SK-N-SH treated with all-trans-retinoic acid at 6 μM for 48 hours (cell line): ENCODE data around the gene H19.
A peak's percentile ranks its signal among the peaks of the same experiment; 100 is the strongest.

Experiments
- ATAC-seq: fragments of 200-7000 bp; cut with Tn5 transposase; 3 replicates; pipeline ENCODE4 v1.9.1; 2020; ENCODE audit warnings: mild to moderate bottlenecking, moderate library complexity
- ARNTL ChIP-seq: fragments of 450-650 bp; formaldehyde crosslinking; IDR thresholded peaks from 2 replicates; pipeline ENCODE4 v1.5.0; 2020; ENCODE audit warnings: low read depth, mild to moderate bottlenecking, moderate library complexity, borderline replicate concordance
- BACH2 ChIP-seq: fragments of 250-450 bp; sonication (Bioruptor Pico); IDR thresholded peaks from 2 replicates; pipeline ENCODE4 v1.9.0; 2021; ENCODE audit warnings: mild to moderate bottlenecking, borderline replicate concordance
- CSDC2 ChIP-seq: fragments of 250-450 bp; sonication (Bioruptor Pico); IDR thresholded peaks from 2 replicates; pipeline ENCODE4 v1.5.0; 2020; ENCODE audit warnings: mild to moderate bottlenecking, moderate library complexity
- ESRRG ChIP-seq: fragments of 250-450 bp; sonication (Bioruptor Pico); IDR thresholded peaks from 2 replicates; pipeline ENCODE4 v1.6.1; 2021; ENCODE audit warnings: mild to moderate bottlenecking
- GLIS3 ChIP-seq: fragments of 250-450 bp; sonication (Bioruptor Pico); IDR thresholded peaks from 2 replicates; pipeline ENCODE4 v1.5.0; 2020; ENCODE audit warnings: mild to moderate bottlenecking, moderate library complexity
- OSR1 ChIP-seq: fragments of 250-450 bp; sonication (Bioruptor Pico); IDR thresholded peaks from 2 replicates; pipeline ENCODE4 v1.8.0; 2022; ENCODE audit warnings: moderate library complexity, mild to moderate bottlenecking, inconsistent platforms
- PPARA ChIP-seq: fragments of 250-450 bp; sonication (Bioruptor Pico); IDR thresholded peaks from 2 replicates; pipeline ENCODE4 v1.5.0; 2020; ENCODE audit warnings: mild to moderate bottlenecking, borderline replicate concordance
- RARB ChIP-seq: fragments of 250-450 bp; sonication (Bioruptor Pico); IDR thresholded peaks from 2 replicates; pipeline ENCODE4 v1.8.0; 2021; ENCODE audit warnings: mild to moderate bottlenecking, moderate library complexity
- SNAI2 ChIP-seq: fragments of 250-450 bp; sonication (Bioruptor Pico); IDR thresholded peaks from 2 replicates; pipeline ENCODE4 v1.5.0; 2020; ENCODE audit warnings: mild to moderate bottlenecking, moderate library complexity
- TOX ChIP-seq: fragments of 250-450 bp; sonication (Bioruptor Pico); IDR thresholded peaks from 2 replicates; pipeline ENCODE4 v1.8.0; 2021; ENCODE audit warnings: mild to moderate bottlenecking, moderate library complexity, borderline replicate concordance
- ZC3H10 ChIP-seq: fragments of 250-450 bp; sonication (Bioruptor Pico); IDR thresholded peaks from 2 replicates; pipeline ENCODE4 v1.5.1; 2021; ENCODE audit warnings: mild to moderate bottlenecking, moderate library complexity
- ZFP3 ChIP-seq: fragments of 250-450 bp; sonication (Bioruptor Pico); IDR thresholded peaks from 2 replicates; pipeline ENCODE4 v1.5.0; 2020; ENCODE audit warnings: mild to moderate bottlenecking, moderate library complexity
- ZFP30 ChIP-seq: fragments of 450-650 bp; formaldehyde crosslinking; IDR thresholded peaks from 2 replicates; pipeline ENCODE4 v1.5.0; 2022; ENCODE audit warnings: mild to moderate bottlenecking, moderate library complexity
- ZNF565 ChIP-seq: fragments of 450-650 bp; formaldehyde crosslinking; conservative IDR thresholded peaks from 2 replicates; pipeline ENCODE4 v1.5.0; 2020; ENCODE audit warnings: low read depth, mild to moderate bottlenecking, moderate library complexity
- ZNF70 ChIP-seq: fragments of 450-650 bp; formaldehyde crosslinking; IDR thresholded peaks from 2 replicates; pipeline ENCODE4 v1.5.0; 2020; ENCODE audit warnings: mild to moderate bottlenecking, moderate library complexity
- ZNF8 ChIP-seq: fragments of 450-650 bp; formaldehyde crosslinking; IDR thresholded peaks from 2 replicates; pipeline ENCODE4 v1.5.0; 2020; ENCODE audit warnings: mild to moderate bottlenecking, moderate library complexity
- TF ChIP-seq, protein P1 (sequence below): fragments of 250-450 bp; sonication (Bioruptor Pico); IDR thresholded peaks from 2 replicates; pipeline ENCODE4 v1.5.1; 2021; ENCODE audit warnings: mild to moderate bottlenecking, moderate library complexity
- TF ChIP-seq, protein P2 (sequence below): fragments of 250-450 bp; sonication (Bioruptor Pico); IDR thresholded peaks from 2 replicates; pipeline ENCODE4 v1.5.1; 2020; ENCODE audit warnings: low read depth, mild to moderate bottlenecking, moderate library complexity
- TF ChIP-seq, protein P3 (sequence below): fragments of 250-450 bp; sonication (Bioruptor Pico); IDR thresholded peaks from 2 replicates; pipeline ENCODE4 v1.8.0; 2020; ENCODE audit warnings: mild to moderate bottlenecking, moderate library complexity, borderline replicate concordance

Gene H19

DNA sequence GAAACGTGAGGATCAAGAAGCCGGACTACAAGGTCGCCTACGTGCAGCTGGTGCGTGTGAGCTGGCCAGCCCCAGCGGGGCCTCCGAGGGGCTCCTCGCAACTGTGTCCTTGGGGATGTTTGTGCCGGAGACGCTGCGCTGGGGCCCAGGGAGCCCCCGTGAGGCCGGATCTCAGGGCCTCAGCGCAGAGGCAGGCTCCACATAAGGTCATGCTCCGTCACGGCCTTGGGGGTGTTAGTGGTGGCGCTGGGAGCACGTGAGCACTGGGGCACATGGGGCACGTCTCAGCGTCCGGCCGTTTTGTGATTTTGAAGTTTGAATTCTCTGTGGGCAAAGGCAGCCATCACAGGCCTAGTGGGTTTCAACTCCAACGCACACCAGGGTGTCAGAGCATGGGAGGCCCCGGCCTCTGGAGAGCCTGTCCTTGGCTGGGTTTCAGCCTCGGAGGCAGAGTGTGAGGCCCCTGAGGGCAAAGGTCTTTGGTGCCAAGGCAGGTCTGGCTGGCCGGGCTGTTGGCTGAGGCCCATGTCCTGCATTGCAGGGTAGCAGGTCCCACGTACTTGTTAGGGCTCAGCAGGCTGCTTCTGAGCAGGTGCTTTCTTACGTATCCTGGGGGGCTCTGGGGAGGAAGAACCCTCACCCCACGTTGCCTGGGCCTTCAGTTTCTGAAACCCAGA is 44.7 kb downstream of the H19 start:
- TF ChIP-seq, protein P1, sequence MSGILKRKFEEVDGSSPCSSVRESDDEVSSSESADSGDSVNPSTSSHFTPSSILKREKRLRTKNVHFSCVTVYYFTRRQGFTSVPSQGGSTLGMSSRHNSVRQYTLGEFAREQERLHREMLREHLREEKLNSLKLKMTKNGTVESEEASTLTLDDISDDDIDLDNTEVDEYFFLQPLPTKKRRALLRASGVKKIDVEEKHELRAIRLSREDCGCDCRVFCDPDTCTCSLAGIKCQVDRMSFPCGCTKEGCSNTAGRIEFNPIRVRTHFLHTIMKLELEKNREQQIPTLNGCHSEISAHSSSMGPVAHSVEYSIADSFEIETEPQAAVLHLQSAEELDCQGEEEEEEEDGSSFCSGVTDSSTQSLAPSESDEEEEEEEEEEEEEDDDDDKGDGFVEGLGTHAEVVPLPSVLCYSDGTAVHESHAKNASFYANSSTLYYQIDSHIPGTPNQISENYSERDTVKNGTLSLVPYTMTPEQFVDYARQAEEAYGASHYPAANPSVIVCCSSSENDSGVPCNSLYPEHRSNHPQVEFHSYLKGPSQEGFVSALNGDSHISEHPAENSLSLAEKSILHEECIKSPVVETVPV, result no peak
- no peak for TF ChIP-seq ZC3H10 (CRISPR knock-in tag)
- TF ChIP-seq, protein P2, sequence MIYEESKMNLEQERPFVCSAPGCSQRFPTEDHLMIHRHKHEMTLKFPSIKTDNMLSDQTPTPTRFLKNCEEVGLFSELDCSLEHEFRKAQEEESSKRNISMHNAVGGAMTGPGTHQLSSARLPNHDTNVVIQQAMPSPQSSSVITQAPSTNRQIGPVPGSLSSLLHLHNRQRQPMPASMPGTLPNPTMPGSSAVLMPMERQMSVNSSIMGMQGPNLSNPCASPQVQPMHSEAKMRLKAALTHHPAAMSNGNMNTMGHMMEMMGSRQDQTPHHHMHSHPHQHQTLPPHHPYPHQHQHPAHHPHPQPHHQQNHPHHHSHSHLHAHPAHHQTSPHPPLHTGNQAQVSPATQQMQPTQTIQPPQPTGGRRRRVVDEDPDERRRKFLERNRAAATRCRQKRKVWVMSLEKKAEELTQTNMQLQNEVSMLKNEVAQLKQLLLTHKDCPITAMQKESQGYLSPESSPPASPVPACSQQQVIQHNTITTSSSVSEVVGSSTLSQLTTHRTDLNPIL (CRISPR knock-in tag), result no peak
- TF ChIP-seq ZNF70 (CRISPR knock-in tag), result no peak
- no peak for TF ChIP-seq ARNTL (CRISPR knock-in tag)
- TF ChIP-seq BACH2 (CRISPR knock-in tag), result no peak
- no peak for TF ChIP-seq TOX (CRISPR knock-in tag)
- no peak for TF ChIP-seq ZFP3 (CRISPR knock-in tag)
- TF ChIP-seq, protein P3, sequence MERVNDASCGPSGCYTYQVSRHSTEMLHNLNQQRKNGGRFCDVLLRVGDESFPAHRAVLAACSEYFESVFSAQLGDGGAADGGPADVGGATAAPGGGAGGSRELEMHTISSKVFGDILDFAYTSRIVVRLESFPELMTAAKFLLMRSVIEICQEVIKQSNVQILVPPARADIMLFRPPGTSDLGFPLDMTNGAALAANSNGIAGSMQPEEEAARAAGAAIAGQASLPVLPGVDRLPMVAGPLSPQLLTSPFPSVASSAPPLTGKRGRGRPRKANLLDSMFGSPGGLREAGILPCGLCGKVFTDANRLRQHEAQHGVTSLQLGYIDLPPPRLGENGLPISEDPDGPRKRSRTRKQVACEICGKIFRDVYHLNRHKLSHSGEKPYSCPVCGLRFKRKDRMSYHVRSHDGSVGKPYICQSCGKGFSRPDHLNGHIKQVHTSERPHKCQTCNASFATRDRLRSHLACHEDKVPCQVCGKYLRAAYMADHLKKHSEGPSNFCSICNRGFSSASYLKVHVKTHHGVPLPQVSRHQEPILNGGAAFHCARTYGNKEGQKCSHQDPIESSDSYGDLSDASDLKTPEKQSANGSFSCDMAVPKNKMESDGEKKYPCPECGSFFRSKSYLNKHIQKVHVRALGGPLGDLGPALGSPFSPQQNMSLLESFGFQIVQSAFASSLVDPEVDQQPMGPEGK (CRISPR knock-in tag), result no peak
- TF ChIP-seq ZNF8 (CRISPR knock-in tag), result no peak
- TF ChIP-seq PPARA, result no peak
- TF ChIP-seq ZNF565 (CRISPR knock-in tag), result no peak
- ATAC-seq, result no peak

DNA sequence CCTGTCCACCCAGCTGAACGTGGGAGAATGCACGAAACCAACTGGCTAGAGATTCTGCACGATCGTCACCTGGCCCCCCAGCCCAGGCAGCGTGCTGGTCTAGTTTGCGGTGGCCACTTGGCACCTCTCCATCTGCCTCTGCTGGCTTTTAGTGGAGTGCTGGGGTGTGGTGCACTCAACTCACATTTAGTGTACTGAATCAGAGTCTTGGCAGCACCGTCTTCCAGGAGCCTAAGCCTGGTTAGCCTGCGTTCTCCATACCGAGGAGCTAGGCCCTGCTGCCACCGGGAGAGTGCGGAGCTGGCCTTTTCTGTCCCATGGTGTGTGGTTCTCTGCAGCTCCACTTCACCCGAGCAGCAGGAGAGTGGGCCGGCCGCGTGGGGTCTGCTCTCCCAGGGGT is 47.7 kb downstream of the H19 start:
- TF ChIP-seq ZC3H10 (CRISPR knock-in tag), result no peak
- TF ChIP-seq BACH2 (CRISPR knock-in tag), result no peak
- ATAC-seq, result no peak

DNA sequence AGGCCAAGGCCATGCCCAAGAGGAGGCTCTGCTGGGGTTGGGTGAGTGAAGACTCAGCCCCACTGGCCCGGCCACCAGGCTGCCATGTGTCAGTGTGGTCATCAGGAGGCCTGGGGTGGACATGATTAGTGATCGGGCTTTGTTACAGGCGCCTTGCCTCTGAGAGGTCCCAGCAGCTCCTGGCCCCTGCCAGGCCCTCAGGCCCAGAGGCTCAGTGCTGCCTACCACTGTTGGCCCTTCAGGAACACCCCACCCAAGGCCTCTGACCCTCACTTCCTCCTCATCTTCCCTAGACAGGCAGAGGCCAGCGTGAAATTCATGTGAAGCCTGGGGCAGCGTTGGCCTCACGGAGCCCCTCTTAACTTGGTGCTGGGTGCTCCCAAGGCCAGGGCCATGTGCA is 48.3 kb downstream of the H19 start:
- no peak for TF ChIP-seq OSR1 (CRISPR knock-in tag)
- TF ChIP-seq ESRRG (CRISPR knock-in tag), result no peak
- TF ChIP-seq ZNF565 (CRISPR knock-in tag), result no peak
- no peak for TF ChIP-seq ZNF8 (CRISPR knock-in tag)
- no peak for TF ChIP-seq RARB
- TF ChIP-seq SNAI2 (CRISPR knock-in tag), result no peak
- TF ChIP-seq, protein P2 (CRISPR knock-in tag), result no peak
- no peak for TF ChIP-seq ARNTL (CRISPR knock-in tag)
- ATAC-seq, result no peak

DNA sequence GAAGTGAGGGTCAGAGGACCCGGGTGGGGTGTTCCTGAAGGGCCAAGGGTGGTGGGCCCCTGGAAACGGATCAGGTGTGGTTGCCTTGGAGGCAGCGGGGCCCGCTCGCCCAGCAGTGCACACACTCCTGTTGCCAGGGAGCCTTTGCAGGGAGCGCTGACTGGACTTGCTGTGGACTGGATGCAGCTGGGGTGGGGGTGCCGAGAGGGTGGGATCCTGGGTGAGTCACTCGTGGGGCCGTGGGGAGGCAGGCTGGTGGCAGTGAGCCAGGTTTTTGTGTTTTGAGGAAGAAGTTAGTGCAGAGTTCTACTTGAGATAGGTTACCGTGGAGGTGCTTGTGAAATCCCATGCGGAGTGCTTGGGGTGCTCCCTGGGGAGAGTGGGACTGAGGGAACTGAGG is 49.3 kb downstream of the H19 start:
- peak; percentile 25; the same call in 1 of the 3 replicates for ATAC-seq

DNA sequence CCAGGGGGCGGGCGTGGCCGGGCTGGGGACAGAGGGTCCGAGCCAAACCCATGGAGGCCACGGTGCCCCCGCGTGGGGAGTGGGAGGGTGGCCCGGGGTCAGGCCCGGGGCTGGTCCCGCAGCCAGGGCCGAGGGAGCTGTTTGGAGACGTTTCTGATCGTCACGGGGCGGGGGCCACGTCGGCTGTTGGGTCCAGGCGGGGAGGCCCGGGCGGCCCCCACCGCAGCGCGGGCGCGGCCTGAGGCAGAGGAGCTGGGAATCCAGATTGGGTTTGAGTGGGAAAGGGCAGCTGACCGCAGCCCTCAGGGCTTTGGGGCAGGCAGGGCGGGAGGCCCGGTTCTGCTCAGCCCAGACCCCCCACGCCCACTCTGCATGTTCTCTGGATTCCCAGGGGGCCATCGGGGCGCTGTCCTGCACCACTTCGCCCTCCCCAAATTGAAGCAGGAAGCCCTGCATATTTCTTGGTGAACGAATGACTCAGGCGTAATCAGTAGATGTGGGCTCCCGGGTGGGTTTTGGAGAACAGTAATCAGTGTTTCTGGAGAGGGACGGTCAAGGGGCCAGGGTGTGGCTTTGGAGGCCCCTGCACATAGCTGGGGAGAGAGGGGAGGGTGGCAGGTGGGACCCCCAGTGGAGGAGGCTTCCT is 49.9 kb downstream of the H19 start:
- ATAC-seq, result peak; percentile 39
- no peak for TF ChIP-seq ARNTL (CRISPR knock-in tag)
- TF ChIP-seq ZFP30 (CRISPR knock-in tag), result no peak
- no peak for TF ChIP-seq SNAI2 (CRISPR knock-in tag)
- no peak for TF ChIP-seq OSR1 (CRISPR knock-in tag)
- no peak for TF ChIP-seq GLIS3 (CRISPR knock-in tag)
- TF ChIP-seq, protein P1, result no peak
- TF ChIP-seq CSDC2 (CRISPR knock-in tag), result no peak
- TF ChIP-seq ZC3H10 (CRISPR knock-in tag), result no peak
- TF ChIP-seq RARB, result no peak
- no peak for TF ChIP-seq PPARA
- TF ChIP-seq ZNF565 (CRISPR knock-in tag), result no peak
- TF ChIP-seq, protein P3 (CRISPR knock-in tag), result no peak

More for the DNA sequence above, 49.3 kb downstream of the H19 start:
- TF ChIP-seq TOX (CRISPR knock-in tag), result no peak
- TF ChIP-seq ZC3H10 (CRISPR knock-in tag), result no peak
